ENCODE measurements around the gene IL17RE. TPM values are rescaled to one million over a fixed set of nuclear protein-coding genes. Genes with fewer than 3 reads are reported as not detected.
A peak's percentile ranks its signal among the peaks of the same experiment; 100 is the strongest.

The IL17RE gene
- total and polyA plus RNA-seq, 2 of the 13 experiments (the other 11 are each of a cell fraction or from before 2014, with no cell fraction given): 14.5 to 24.1 TPM

- TF ChIP-seq ATF3 (CRISPR knock-in tag; IDR thresholded peaks at IDR 0.05) (peak; percentile 59; the same call in 1 of the 2 replicates), ZNF607 (CRISPR knock-in tag; IDR thresholded peaks at IDR 0.05; ENCODE audit: borderline replicate concordance) (peak; percentile 67), ZNF564 (CRISPR knock-in tag; IDR thresholded peaks at IDR 0.05) (peak; percentile 58), SSRP1 (CRISPR knock-in tag; IDR thresholded peaks at IDR 0.05) (no peak), ZNF577 (CRISPR knock-in tag; IDR thresholded peaks at IDR 0.05; ENCODE audit: borderline replicate concordance, low read depth) (no peak), ZUFSP (CRISPR knock-in tag; IDR thresholded peaks at IDR 0.05; ENCODE audit: borderline replicate concordance) (no peak), PITX1 (CRISPR knock-in tag; IDR thresholded peaks at IDR 0.05) (peak; percentile 69; the same call in 1 of the 2 replicates), ZNF282 (IDR thresholded peaks at IDR 0.05; ENCODE audit: partially characterized antibody) (no peak), ZNF382 (CRISPR knock-in tag; IDR thresholded peaks at IDR 0.05; ENCODE audit: borderline replicate concordance) (no peak), MTA3 (CRISPR knock-in tag; IDR thresholded peaks at IDR 0.05) (no peak), TFDP1 (CRISPR knock-in tag; IDR thresholded peaks at IDR 0.05; ENCODE audit: borderline replicate concordance) (peak; percentile 60; the same call in 1 of the 2 replicates), HNRNPLL (IDR thresholded peaks at IDR 0.05; ENCODE audit: low read depth, low read length, poor library complexity, severe bottlenecking) (peak; percentile 68), SOX13 (IDR thresholded peaks at IDR 0.05) (no peak), SOX13 (CRISPR knock-in tag; conservative IDR thresholded peaks at IDR 0.05 in 1 of 2, IDR thresholded peaks at IDR 0.05 in 1 of 2) (peak in 1 of 2 experiments; percentile 25; a peak in 2 of 4 replicates), ZNF766 (CRISPR knock-in tag; IDR thresholded peaks at IDR 0.05; ENCODE audit: borderline replicate concordance) (peak; percentile 86), SMC3 (IDR thresholded peaks at IDR 0.05; ENCODE audit: low read length) (no peak), ZNF546 (CRISPR knock-in tag; conservative IDR thresholded peaks at IDR 0.05) (no peak), ZNF761 (CRISPR knock-in tag; conservative IDR thresholded peaks at IDR 0.05) (peak; percentile 59; the same call in 1 of the 2 replicates), ZBTB14 (CRISPR knock-in tag; IDR thresholded peaks at IDR 0.05) (peak; percentile 44; the same call in 1 of the 2 replicates), MAZ (IDR thresholded peaks at IDR 0.05; ENCODE audit: borderline replicate concordance, low read depth, low read length) (no peak), MAZ (CRISPR knock-in tag; IDR thresholded peaks at IDR 0.05; ENCODE audit: low read depth) (peak; percentile 90), ZXDC (CRISPR knock-in tag; IDR thresholded peaks at IDR 0.05) (no peak)
Measured at GRCh38 chr3:9890249-9891071, 12.2 kb upstream of the IL17RE start, which contains the start of gene JAGN1 (continued).

All from HepG2 (cell line).